Thoracic aorta (tissue), 2 donors: ENCODE data around the gene TAF1B. TPM values are rescaled to one million over a fixed set of nuclear protein-coding genes. Genes with fewer than 3 reads are reported as not detected.

ENCODE experiments used
- ATAC-seq: fragments of 150-250 bp; one replicate; pipeline ENCODE4 v1.8.0; 2017; ENCODE audit warnings: low read depth; ENCODE audit not compliant: insufficient number of reproducible peaks, low FRiP score
- DNase-seq: peaks from one replicate; pipeline ENCODE4 v3.0.0-alpha.2; 2020; ENCODE audit warnings: low spot score
- H3K27ac ChIP-seq, 2 donors: fragments of 200-600 bp; sonication (generic); 1 replicate in 1 of 2; 2 replicates in 1 of 2; pipeline ENCODE4 v1.5.1; 2016; ENCODE audit warnings: mild to moderate bottlenecking in 2 of 2, moderate library complexity in 2 of 2
- H3K27me3 ChIP-seq: fragments of 200-600 bp; sonication (generic); replicated peaks from 2 replicates; pipeline ENCODE4 v1.6.0; 2016; ENCODE audit warnings: mild to moderate bottlenecking; ENCODE audit not compliant: insufficient read depth
- H3K36me3 ChIP-seq: fragments of 200-600 bp; sonication (generic); one replicate; pipeline ENCODE4 v1.5.1; 2016
- H3K4me1 ChIP-seq, 2 donors: fragments of 200-600 bp; sonication (generic); 1 replicate in 1 of 2; 2 replicates in 1 of 2; pipeline versions ENCODE4 v1.5.1 to v1.6.0; 2016; ENCODE audit warnings: low read depth in 2 of 2, mild to moderate bottlenecking in 1 of 2; ENCODE audit not compliant: control insufficient read depth in 1 of 2
- H3K4me3 ChIP-seq: fragments of 200-600 bp; sonication (generic); 2 replicates; pipeline ENCODE4 v1.5.1; 2016; ENCODE audit warnings: mild to moderate bottlenecking
- H3K9me3 ChIP-seq: fragments of 200-600 bp; sonication (generic); 2 replicates; pipeline ENCODE4 v1.5.1; 2016
- total RNA-seq, 2 donors: library from RNA; depleted of rRNA; stranded (reverse); fragments of >200 nt; gene quantifications; one replicate each; pipeline versions ENCODE4 v1.1.0 to v1.2.3, GENCODE V29; 2016
- TF ChIP-seq, protein P1 (sequence below): fragments of 200-600 bp; sonication (generic); IDR thresholded peaks from one replicate; pipeline ENCODE4 v1.5.1; 2019; ENCODE audit warnings: antibody characterized with exemption

The TAF1B gene
- total RNA-seq, 2 donors from 2014 or later = 8.3 to 11.2 TPM

DNA sequence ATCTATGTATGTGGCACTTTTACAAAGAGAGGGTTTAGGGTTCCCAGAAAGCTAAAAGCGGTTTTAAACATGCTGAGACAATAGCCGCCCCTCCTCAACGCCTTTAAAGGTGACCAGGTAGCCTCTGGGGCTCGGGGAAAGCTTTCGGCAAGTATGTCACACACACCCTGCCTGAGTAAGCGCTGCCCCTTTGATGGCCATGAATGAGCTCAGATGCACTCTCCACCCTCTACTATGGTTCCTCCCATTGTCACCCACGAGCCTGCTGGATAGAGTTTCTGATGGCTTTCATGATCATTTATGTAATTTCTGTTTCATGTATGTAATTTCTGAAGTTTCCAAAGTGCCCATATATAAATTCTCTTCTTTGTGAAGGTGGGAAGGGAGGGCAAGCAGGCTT lies 64.1 kb downstream of the TAF1B start:
- Histone ChIP-seq H3K4me3 (no peak overlapping the region), H3K27me3 (no peaks in the 10 kb centered on the region), H3K36me3 (no peaks in the 10 kb centered on the region), H3K9me3 (no peaks in the 10 kb centered on the region), H3K27ac (no peak overlapping the region), H3K4me1 (no peaks in the 10 kb centered on the region)
- TF ChIP-seq, protein P1, sequence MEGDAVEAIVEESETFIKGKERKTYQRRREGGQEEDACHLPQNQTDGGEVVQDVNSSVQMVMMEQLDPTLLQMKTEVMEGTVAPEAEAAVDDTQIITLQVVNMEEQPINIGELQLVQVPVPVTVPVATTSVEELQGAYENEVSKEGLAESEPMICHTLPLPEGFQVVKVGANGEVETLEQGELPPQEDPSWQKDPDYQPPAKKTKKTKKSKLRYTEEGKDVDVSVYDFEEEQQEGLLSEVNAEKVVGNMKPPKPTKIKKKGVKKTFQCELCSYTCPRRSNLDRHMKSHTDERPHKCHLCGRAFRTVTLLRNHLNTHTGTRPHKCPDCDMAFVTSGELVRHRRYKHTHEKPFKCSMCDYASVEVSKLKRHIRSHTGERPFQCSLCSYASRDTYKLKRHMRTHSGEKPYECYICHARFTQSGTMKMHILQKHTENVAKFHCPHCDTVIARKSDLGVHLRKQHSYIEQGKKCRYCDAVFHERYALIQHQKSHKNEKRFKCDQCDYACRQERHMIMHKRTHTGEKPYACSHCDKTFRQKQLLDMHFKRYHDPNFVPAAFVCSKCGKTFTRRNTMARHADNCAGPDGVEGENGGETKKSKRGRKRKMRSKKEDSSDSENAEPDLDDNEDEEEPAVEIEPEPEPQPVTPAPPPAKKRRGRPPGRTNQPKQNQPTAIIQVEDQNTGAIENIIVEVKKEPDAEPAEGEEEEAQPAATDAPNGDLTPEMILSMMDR = no peak
- no peak for DNase-seq
- ATAC-seq = no peak

DNA sequence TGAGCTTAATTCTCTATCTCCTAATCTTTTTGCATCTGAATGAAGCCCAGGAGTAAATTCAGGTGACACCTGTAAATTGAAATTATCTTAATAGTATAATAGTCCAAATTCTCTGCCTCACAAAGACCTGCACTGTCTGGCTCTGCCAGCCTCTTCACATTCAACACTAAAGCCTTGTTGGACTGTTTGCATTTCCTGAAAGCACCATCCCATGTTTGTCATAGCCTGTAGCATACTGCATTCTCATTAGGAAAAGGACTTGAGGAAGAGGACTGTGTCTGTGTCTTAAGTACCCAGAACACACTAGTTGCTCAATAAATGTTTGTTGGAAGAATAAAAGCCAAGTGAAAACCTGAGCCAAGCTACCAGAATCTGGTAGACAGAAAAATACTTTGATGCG lies 65.4 kb downstream of the TAF1B start:
- Histone ChIP-seq H3K9me3 (no peaks in the 10 kb centered on the region), H3K36me3 (no peaks in the 10 kb centered on the region), H3K4me3 (no peak overlapping the region), H3K4me1 (no peaks in the 10 kb centered on the region), H3K27me3 (no peaks in the 10 kb centered on the region), H3K27ac (no peak overlapping the region)
- no peak for ATAC-seq
- no peak for DNase-seq
- TF ChIP-seq, protein P1 = no peak

DNA sequence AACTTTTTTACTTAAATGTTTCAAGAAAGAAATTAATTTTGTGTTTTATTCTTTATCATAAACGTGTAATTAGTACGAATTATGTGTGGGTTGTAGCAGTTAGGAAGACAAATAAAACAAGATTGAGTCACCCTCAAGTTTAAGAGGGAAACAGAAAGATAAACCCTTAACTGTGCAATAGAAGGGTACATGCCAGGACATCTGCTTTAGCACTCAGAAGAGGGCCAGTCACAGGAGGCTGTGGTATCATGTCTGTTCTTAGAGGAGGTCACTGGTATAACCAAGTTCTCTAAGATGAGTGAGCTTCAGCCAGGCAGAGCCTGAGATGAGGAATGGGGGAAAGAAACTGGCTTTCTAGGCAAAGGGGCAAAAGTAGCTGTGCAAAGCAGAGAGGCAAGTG lies 65.8 kb downstream of the TAF1B start:
- DNase-seq = no peak

DNA sequence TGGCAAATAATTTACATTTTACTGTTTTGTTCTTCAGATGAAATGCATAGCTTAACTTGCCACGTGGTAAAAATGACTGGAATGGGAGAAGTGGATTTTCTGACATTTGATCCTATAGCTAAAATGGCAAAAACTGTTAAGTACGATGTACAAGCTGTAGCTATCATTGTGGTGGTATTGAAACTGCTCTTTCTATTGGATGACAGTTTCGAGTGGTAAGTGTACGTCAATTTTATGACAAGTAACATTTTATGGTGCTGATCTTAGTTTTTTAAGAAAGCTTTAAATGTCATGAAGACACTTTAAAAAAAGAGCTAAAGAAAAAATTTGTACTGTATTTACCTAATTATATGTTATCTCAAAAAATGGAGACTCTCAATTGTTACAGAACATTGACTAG lies 67.4 kb downstream of the TAF1B start:
- Histone ChIP-seq H3K27me3 (no peaks in the 10 kb centered on the region), H3K9me3 (no peaks in the 10 kb centered on the region), H3K27ac (no peak overlapping the region), H3K4me3 (no peak overlapping the region), H3K4me1 (no peaks in the 10 kb centered on the region), H3K36me3 (no peaks in the 10 kb centered on the region)
- ATAC-seq = no peak
- DNase-seq = no peak
- TF ChIP-seq, protein P1 = no peak

More for the DNA sequence above, 65.8 kb downstream of the TAF1B start:
- Histone ChIP-seq H3K36me3 (no peaks in the 10 kb centered on the region), H3K27ac (no peak overlapping the region), H3K9me3 (no peaks in the 10 kb centered on the region), H3K4me3 (no peak overlapping the region), H3K4me1 (no peaks in the 10 kb centered on the region), H3K27me3 (no peaks in the 10 kb centered on the region)
- TF ChIP-seq, protein P1 = no peak
- ATAC-seq = no peak

DNA sequence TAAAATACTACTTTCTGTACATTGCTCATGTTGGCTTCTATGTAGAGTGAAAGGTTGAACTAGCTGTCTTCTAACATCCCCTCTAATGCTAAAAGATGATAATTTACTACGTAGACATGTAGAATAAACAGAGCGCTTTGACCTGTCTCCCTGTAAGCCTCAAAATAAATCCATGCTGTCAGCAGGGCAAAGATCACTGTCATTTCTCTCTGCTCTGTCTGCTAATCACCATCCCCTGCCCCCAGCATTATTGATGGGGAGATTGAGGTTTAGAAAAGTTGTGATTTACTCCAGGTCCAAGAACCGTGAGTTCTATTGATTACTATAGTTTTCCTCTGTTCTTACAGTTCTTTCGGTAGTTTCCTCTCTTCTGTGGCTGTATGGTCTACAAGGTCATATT lies 69.2 kb downstream of the TAF1B start:
- H3K27me3 ChIP-seq = no peaks in the 10 kb centered on the region

More for the DNA sequence above, 69.2 kb downstream of the TAF1B start:
- no peak overlapping the region for H3K27ac ChIP-seq
- no peaks in the 10 kb centered on the region for H3K36me3 ChIP-seq
- no peaks in the 10 kb centered on the region for H3K4me1 ChIP-seq
- DNase-seq = no peak
- no peaks in the 10 kb centered on the region for H3K9me3 ChIP-seq
- TF ChIP-seq, protein P1 = no peak
- no peak overlapping the region for H3K4me3 ChIP-seq
- no peak for ATAC-seq
